ENCODE measurements around the gene XPC.

- TF ChIP-seq CTCF (conservative IDR thresholded peaks at IDR 0.05; ENCODE audit: low read depth, low read length) (no peak), EZH2 (IDR thresholded peaks at IDR 0.05; ENCODE audit: borderline replicate concordance, low read depth, low read length, poor library complexity, severe bottlenecking) (no peak)
Observed at GRCh38 chr3:14222457-14222856, 44.1 kb upstream of the XPC start.
